Nephron (organoid): ENCODE measurements around the gene ALG3.
A peak's percentile ranks its signal among the peaks of the same experiment; 100 is the strongest.

ENCODE experiments used
- H3K27ac Mint-ChIP-seq, 3 experiments: 2 replicates each; pipeline ENCODE4 v1.8.0; 2020; ENCODE audit warnings: mixed read lengths in 3 of 3, mild to moderate bottlenecking in 2 of 3, moderate library complexity in 1 of 3
- H3K27me3 Mint-ChIP-seq: 2 replicates; pipeline ENCODE4 v1.8.0; 2021; ENCODE audit warnings: low read depth, mild to moderate bottlenecking, moderate library complexity, mixed read lengths
- H3K36me3 Mint-ChIP-seq: 2 replicates; pipeline ENCODE4 v1.8.0; 2020; ENCODE audit warnings: low read depth, mixed read lengths
- H3K4me1 Mint-ChIP-seq: 2 replicates; pipeline ENCODE4 v1.8.0; 2020; ENCODE audit warnings: mixed read lengths
- H3K4me3 Mint-ChIP-seq, 3 experiments: 2 replicates each; pipeline ENCODE4 v1.8.0; 2020; ENCODE audit warnings: mild to moderate bottlenecking in 3 of 3, mixed read lengths in 3 of 3, moderate library complexity in 2 of 3
- H3K9me3 Mint-ChIP-seq: 2 replicates; pipeline ENCODE4 v1.8.0; 2020; ENCODE audit warnings: mixed read lengths
- TF ChIP-seq, protein P1 (sequence below), 3 experiments: fragments of 200-600 bp; sonication (generic); IDR thresholded peaks; one replicate each; pipeline ENCODE4 v1.5.0; 2021; ENCODE audit warnings: antibody characterized with exemption in 3 of 3; ENCODE audit not compliant: unreplicated experiment in 3 of 3

Gene ALG3

DNA sequence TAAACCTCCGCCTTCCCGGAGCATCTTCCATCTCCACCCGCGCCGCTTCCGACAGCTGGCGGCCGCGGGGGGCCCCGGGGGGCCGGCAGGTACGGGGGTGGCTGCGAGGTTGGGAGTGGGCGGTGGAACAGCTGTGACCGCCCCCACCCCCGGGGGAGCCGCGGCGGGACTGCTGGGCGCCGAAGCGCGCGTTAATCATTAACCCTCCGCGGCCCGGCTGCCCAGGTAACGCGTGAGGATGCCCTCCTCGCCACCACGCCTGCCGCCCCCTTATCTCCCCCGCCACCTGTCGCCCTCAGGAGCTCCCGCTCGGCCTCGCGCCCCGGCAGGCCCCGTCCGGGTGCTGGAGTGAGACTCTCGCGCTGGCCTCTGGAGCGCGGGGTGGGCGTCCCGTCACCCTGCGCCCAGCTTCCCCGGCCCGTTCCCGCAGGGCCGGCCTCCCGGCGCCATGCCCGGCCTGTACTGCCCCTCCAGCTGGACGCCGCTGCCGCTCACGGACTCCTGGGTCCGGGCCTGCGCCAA, 18.6 kb downstream of the ALG3 start:
- Mint-ChIP-seq H3K27ac (no peak overlapping the region), H3K27me3 (peaks cover 82% of the 10 kb centered on the region), H3K36me3 (no peaks in the 10 kb centered on the region), H3K9me3 (no peaks in the 10 kb centered on the region), H3K4me3 (no peak overlapping the region), H3K4me1 (peaks cover 8% of the 10 kb centered on the region)
- TF ChIP-seq, protein P1, sequence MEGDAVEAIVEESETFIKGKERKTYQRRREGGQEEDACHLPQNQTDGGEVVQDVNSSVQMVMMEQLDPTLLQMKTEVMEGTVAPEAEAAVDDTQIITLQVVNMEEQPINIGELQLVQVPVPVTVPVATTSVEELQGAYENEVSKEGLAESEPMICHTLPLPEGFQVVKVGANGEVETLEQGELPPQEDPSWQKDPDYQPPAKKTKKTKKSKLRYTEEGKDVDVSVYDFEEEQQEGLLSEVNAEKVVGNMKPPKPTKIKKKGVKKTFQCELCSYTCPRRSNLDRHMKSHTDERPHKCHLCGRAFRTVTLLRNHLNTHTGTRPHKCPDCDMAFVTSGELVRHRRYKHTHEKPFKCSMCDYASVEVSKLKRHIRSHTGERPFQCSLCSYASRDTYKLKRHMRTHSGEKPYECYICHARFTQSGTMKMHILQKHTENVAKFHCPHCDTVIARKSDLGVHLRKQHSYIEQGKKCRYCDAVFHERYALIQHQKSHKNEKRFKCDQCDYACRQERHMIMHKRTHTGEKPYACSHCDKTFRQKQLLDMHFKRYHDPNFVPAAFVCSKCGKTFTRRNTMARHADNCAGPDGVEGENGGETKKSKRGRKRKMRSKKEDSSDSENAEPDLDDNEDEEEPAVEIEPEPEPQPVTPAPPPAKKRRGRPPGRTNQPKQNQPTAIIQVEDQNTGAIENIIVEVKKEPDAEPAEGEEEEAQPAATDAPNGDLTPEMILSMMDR (IDR thresholded peaks at IDR 0.05; ENCODE audit: unreplicated experiment in 3 of 3): no peak

DNA sequence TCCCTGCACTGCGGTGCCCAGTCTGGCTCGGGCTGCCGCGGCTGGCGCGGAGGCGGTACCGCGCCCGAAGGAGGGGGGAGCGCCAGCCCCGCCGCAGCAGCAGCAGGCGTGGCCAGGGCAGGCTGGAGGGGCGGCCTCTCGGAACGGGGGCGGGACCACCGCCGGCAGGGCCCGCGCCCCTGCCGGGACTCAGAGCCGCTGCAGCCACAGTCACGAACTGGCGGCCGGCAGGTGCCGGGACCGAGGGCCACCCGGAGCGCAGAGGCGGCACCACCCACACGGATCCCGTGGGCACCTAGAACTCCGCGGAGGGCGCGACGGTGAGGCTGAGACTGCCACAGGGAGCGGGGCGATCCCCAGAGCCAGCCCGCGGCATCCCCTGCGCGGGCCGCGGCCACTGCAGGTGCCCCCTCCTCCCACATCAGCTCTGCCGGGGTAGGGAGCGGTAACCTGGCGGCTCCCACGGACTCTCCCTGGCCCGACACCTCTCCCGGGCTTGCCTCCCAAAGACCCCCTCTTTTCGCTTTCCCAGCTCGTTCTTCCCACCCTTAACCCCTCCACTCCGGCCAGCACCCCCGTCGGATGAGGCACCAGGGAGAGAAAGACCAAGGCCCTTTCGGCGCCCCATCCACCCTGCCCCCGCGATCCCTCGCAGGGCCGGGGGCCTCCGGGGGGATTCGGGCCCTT, 19.2 kb downstream of the ALG3 start, which contains the start of gene VWA5B2:
VWA5B2 (plus strand) TSS at position 192 of the 687 bp plus-strand sequence. CDS start 944 bp downstream, outside the sequence.
- no peaks in the 10 kb centered on the region for H3K9me3 Mint-ChIP-seq
- no peak within 1 kb of the TSS for H3K27ac Mint-ChIP-seq
- peak within 1 kb of the TSS; percentile 70 to 82 (median 73) for H3K4me3 Mint-ChIP-seq

DNA sequence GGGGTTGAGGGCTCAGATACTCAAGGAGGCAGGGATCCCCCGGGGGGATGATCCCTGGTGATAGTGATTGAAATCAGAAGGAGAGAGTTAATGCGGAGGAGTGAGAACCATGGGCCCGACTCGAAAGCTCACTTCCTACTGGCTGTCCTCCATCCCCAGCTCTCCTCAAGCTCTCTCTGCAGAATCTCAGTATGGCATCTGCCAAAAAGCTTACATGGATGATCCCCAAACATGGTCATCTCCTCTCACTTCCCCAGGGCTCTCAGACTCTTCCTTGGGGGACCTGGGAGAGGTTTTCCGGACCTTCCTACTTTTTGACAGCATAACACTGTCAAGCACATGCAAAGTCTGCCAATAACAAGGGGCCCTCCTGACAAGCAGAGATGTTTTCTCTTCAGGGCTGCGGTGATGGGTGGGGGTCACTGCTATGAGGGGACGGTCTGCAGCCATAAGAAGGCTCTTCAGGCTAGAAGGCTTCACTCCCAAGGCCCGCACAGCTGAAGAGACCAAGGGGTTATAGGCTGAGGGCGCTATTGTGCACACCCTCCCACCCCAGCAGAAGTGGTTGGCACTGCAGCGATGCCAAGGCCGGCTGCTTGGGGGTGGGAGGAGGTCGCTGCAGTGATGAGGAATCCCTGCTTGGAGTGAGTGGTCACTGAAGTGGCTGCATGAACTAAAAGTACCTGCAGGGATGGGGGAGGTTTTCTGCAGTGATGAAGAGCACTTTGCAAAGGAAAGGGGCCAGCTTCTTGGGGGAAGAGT, 20.2 kb downstream of the ALG3 start:
- Mint-ChIP-seq H3K4me1 (peaks cover 8% of the 10 kb centered on the region), H3K27me3 (peaks cover 82% of the 10 kb centered on the region), H3K36me3 (no peaks in the 10 kb centered on the region), H3K9me3 (no peaks in the 10 kb centered on the region), H3K27ac (no peak overlapping the region), H3K4me3 (peak overlapping the region; percentile 70 to 82 (median 73))
- TF ChIP-seq, protein P1 (IDR thresholded peaks at IDR 0.05; ENCODE audit: unreplicated experiment in 3 of 3): no peak

More for the DNA sequence above, 19.2 kb downstream of the ALG3 start, which contains the start of gene VWA5B2:
- H3K27me3 Mint-ChIP-seq: peaks cover 81% of the 10 kb centered on the region
- peaks cover 8% of the 10 kb centered on the region for H3K4me1 Mint-ChIP-seq
- no peaks in the 10 kb centered on the region for H3K36me3 Mint-ChIP-seq
- TF ChIP-seq, protein P1 (IDR thresholded peaks at IDR 0.05; ENCODE audit: unreplicated experiment in 3 of 3): peak; percentile 25 to 38 (median 29)

DNA sequence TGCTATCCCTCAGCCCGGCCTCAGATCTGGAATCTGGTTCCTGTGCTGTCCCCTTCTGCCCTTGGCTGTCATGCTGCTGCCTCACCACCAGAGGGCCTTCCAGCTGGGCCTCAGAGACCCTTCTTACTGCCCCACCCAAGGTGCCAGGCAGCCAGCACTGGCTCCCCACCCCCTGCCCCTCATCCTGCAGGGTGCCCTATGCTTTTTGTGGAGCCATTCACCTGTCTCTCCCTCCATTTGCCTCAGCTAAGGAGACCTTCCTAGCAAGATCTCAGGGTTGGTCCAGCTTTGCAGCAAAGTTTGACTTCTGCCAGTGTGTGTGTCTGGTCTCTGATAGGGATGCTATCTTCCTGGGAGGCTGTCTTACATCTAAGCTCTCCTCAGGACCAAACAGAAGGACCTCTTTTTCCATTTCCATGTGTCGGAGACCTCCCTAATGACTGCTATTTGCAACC, 21.3 kb downstream of the ALG3 start:
- TF ChIP-seq, protein P1 (IDR thresholded peaks at IDR 0.05; ENCODE audit: unreplicated experiment in 3 of 3): peak; percentile 41 to 64 (median 57)
- Mint-ChIP-seq H3K9me3 (no peaks in the 10 kb centered on the region), H3K27me3 (peaks cover 79% of the 10 kb centered on the region), H3K4me1 (peaks cover 8% of the 10 kb centered on the region), H3K27ac (no peak overlapping the region), H3K4me3 (peak overlapping the region in 1 of 3 experiments; percentile 15), H3K36me3 (no peaks in the 10 kb centered on the region)

DNA sequence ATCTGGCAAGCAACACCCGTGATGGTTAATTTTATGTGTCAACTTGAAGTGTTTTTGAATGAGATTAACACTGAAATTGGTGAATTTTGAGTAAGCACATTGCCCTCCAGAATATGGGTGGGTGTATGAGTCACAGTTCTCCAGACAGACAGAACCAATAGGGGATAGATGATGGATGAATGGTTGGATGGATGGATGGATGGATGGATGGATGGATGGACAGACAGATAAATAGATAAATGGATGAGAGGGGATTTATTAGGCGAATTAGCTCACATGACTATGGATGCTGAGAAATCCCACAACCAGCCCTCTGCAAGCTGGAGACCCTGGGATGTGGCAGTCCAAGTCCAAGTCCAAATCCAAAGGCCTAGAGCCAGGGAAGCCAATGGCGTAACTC, 24.8 kb downstream of the ALG3 start:
- TF ChIP-seq, protein P1 (IDR thresholded peaks at IDR 0.05; ENCODE audit: unreplicated experiment in 3 of 3): no peak
- Mint-ChIP-seq H3K4me3 (no peak overlapping the region), H3K36me3 (no peaks in the 10 kb centered on the region), H3K4me1 (no peaks in the 10 kb centered on the region), H3K27ac (no peak overlapping the region), H3K9me3 (no peaks in the 10 kb centered on the region), H3K27me3 (peaks cover 60% of the 10 kb centered on the region)
